Keratinocyte (primary cell): ENCODE data around the gene MS4A18. TPM values are rescaled to one million over a fixed set of nuclear protein-coding genes. Genes with fewer than 3 reads are reported as not detected.

Experiments used
- DNase-seq: peaks from one replicate; pipeline ENCODE4 v3.0.0-alpha.2; 2011; ENCODE audit warnings: low read depth, missing footprints, low spot score
- FAIRE-seq: peaks from 2 replicates; lab custom pipeline; 2011; peaks lifted over from hg19 to GRCh38; lab: Jason Lieb, UNC
- H2AFZ ChIP-seq: 2 replicates; pipeline ENCODE4 v1.6.0; 2012; ENCODE audit warnings: low read length, control low read depth, inconsistent platforms; ENCODE audit not compliant: control insufficient read depth
- H3K27ac ChIP-seq: 2 replicates; pipeline ENCODE4 v1.5.1; 2011; ENCODE audit warnings: low read length; ENCODE audit not compliant: control insufficient read depth, insufficient read depth
- H3K27me3 ChIP-seq: 3 replicates; pipeline ENCODE4 v1.6.0; 2011; ENCODE audit warnings: low read length; ENCODE audit not compliant: control insufficient read depth, insufficient read depth; ENCODE audit errors: extremely low read depth
- H3K36me3 ChIP-seq, 2 experiments: 2 replicates in 1 of 2; 3 replicates in 1 of 2; pipeline ENCODE4 v1.5.1; 2011; ENCODE audit warnings: low read length in 2 of 2, mild to moderate bottlenecking in 1 of 2; ENCODE audit not compliant: control insufficient read depth in 2 of 2, insufficient read depth in 2 of 2; ENCODE audit errors: extremely low read depth in 1 of 2
- H3K4me1 ChIP-seq: 3 replicates; pipeline ENCODE4 v1.5.1; 2011; ENCODE audit warnings: low read length; ENCODE audit not compliant: control insufficient read depth, insufficient read depth; ENCODE audit errors: extremely low read depth
- H3K4me2 ChIP-seq: 3 replicates; pipeline ENCODE4 v1.6.0; 2011; ENCODE audit warnings: low read depth, low read length; ENCODE audit not compliant: control insufficient read depth, insufficient read depth; ENCODE audit errors: extremely low read depth
- H3K4me3 ChIP-seq, 3 experiments: fragments of 200-600 bp in 1 of 3; sonication (generic) in 1 of 3; 2 replicates in 2 of 3; 3 replicates in 1 of 3; pipeline ENCODE4 v1.5.1; 2011 to 2016; ENCODE audit warnings: low read length in 3 of 3, mild to moderate bottlenecking in 3 of 3, control low read depth in 2 of 3, inconsistent platforms in 1 of 3, low read depth in 1 of 3, mixed read lengths in 1 of 3, mixed run types in 1 of 3, moderate library complexity in 1 of 3; ENCODE audit not compliant: control insufficient read depth in 2 of 3, insufficient read depth in 2 of 3; ENCODE audit errors: extremely low read depth in 1 of 3
- H3K79me2 ChIP-seq: 2 replicates; pipeline ENCODE4 v1.6.0; 2012; ENCODE audit warnings: low read length; ENCODE audit not compliant: control insufficient read depth, insufficient read depth
- H3K9ac ChIP-seq: 3 replicates; pipeline ENCODE4 v1.6.0; 2011; ENCODE audit warnings: low read length; ENCODE audit not compliant: control insufficient read depth, insufficient read depth; ENCODE audit errors: extremely low read depth
- H3K9me1 ChIP-seq: 3 replicates; pipeline ENCODE4 v1.6.0; 2011; ENCODE audit warnings: low read length; ENCODE audit not compliant: control insufficient read depth, insufficient read depth; ENCODE audit errors: extremely low read depth
- H3K9me3 ChIP-seq: 2 replicates; pipeline ENCODE4 v1.5.1; 2012; ENCODE audit warnings: low read depth, low read length; ENCODE audit not compliant: control insufficient read depth
- H4K20me1 ChIP-seq: 3 replicates; pipeline ENCODE4 v1.6.0; 2011; ENCODE audit warnings: low read length; ENCODE audit not compliant: control insufficient read depth, insufficient read depth; ENCODE audit errors: extremely low read depth
- EZH2 ChIP-seq: IDR thresholded peaks from one replicate; pipeline ENCODE4 v1.6.1; 2012; ENCODE audit warnings: inconsistent platforms, mild to moderate bottlenecking, low read length, moderate library complexity
- dilution Hi-C: fragments of 300-500 bp; cut with MboI; formaldehyde crosslinking; loops from one replicate; pipeline ENCODE4 v1.7.0; 2020; ENCODE audit warnings: low sequenced_read_pairs; ENCODE audit not compliant: extremely low pct_ligation_motif_present
- polyA plus RNA-seq, 5 experiments: library from polyadenylated mRNA; depleted of rRNA in 3 of 5; stranded (reverse) in 3 of 5; stranded (forward) in 1 of 5; unstranded in 1 of 5; fragments of >200 nt; gene quantifications; 1 replicate in 1 of 5; 2 replicates in 3 of 5; 3 replicates in 1 of 5; pipeline versions ENCODE4 v1.2.1 to v1.2.3, GENCODE V29; 2011 to 2012; ENCODE audit warnings: missing spikeins in 2 of 5, low read depth in 1 of 5, low replicate concordance in 1 of 5
- TF ChIP-seq, protein P1 (sequence below), 3 experiments: IDR thresholded peaks in 1 of 3; conservative IDR thresholded peaks in 1 of 3; optimal IDR thresholded peaks in 1 of 3; 2 replicates in 2 of 3; 3 replicates in 1 of 3; pipeline versions ENCODE3 to v1.5.1; 2011; ENCODE audit warnings: low read length in 3 of 3, mild to moderate bottlenecking in 3 of 3, moderate library complexity in 2 of 3, control low read depth in 1 of 3, inconsistent platforms in 1 of 3; ENCODE audit not compliant: insufficient read depth in 2 of 3; ENCODE audit errors: extremely low read depth in 1 of 3

Gene MS4A18
- polyA plus RNA-seq, 1 donor (not counting 4 experiments of a cell fraction or from before 2014, with no cell fraction given) = not detected

DNA sequence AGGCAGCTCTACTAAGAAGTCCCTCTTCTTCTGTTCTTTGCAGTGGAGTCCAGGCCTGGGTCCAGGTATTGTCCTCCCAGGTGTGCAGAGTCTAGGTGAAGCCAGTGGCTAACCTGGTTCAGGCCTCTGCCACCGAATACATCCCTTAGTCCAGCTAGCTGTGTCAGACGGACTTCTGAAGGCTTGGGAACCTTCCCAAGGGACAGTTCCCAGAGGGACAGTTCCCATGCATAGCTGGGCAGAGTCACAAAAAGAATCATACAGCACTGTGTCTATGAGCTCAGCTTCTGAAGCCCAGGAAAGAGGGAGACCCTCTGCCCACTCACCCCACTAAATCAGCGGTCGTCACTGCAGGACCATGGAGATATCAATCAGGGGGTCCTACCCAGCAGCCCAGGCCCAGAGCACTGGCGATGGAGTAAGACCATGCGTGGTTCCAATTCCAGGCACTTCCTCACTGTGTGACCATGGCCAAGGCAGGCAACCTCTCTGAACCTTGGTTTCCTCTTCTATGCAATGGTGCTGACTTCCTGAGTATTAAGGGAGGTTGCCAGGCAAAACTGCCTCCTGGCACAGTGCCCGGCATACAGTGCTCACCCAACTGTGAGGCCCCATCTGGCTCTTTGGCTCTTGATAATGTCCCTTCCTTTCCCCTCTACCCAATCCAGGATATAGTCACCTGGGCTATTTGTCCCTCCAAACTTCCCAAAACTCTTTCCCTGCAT lies 64.0 kb downstream of the MS4A18 start:
- H3K4me1 ChIP-seq = no peaks in the 10 kb centered on the region
- no peak overlapping the region for H2AFZ ChIP-seq
- H3K4me2 ChIP-seq = no peak overlapping the region
- no peak overlapping the region for H3K4me3 ChIP-seq
- TF ChIP-seq, protein P1, sequence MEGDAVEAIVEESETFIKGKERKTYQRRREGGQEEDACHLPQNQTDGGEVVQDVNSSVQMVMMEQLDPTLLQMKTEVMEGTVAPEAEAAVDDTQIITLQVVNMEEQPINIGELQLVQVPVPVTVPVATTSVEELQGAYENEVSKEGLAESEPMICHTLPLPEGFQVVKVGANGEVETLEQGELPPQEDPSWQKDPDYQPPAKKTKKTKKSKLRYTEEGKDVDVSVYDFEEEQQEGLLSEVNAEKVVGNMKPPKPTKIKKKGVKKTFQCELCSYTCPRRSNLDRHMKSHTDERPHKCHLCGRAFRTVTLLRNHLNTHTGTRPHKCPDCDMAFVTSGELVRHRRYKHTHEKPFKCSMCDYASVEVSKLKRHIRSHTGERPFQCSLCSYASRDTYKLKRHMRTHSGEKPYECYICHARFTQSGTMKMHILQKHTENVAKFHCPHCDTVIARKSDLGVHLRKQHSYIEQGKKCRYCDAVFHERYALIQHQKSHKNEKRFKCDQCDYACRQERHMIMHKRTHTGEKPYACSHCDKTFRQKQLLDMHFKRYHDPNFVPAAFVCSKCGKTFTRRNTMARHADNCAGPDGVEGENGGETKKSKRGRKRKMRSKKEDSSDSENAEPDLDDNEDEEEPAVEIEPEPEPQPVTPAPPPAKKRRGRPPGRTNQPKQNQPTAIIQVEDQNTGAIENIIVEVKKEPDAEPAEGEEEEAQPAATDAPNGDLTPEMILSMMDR (optimal IDR thresholded peaks at IDR 0.05 in 1 of 3, IDR thresholded peaks at IDR 0.05 in 1 of 3, conservative IDR thresholded peaks at IDR 0.05 in 1 of 3; ENCODE audit: extremely low read depth in 1 of 3, insufficient read depth in 2 of 3, low read length in 3 of 3) = no peak
- no peak for TF ChIP-seq EZH2
- H3K9me1 ChIP-seq = no peaks in the 10 kb centered on the region
- H3K27me3 ChIP-seq = peaks cover 3% of the 10 kb centered on the region
- H3K9me3 ChIP-seq = peaks cover 3% of the 10 kb centered on the region
- no peak for DNase-seq
- dilution Hi-C loops = no loop called here
- no peaks in the 10 kb centered on the region for H4K20me1 ChIP-seq
- no peak for FAIRE-seq
- no peak overlapping the region for H3K27ac ChIP-seq
- H3K79me2 ChIP-seq = no peaks in the 10 kb centered on the region
- H3K36me3 ChIP-seq = no peaks in the 10 kb centered on the region
- no peak overlapping the region for H3K9ac ChIP-seq

DNA sequence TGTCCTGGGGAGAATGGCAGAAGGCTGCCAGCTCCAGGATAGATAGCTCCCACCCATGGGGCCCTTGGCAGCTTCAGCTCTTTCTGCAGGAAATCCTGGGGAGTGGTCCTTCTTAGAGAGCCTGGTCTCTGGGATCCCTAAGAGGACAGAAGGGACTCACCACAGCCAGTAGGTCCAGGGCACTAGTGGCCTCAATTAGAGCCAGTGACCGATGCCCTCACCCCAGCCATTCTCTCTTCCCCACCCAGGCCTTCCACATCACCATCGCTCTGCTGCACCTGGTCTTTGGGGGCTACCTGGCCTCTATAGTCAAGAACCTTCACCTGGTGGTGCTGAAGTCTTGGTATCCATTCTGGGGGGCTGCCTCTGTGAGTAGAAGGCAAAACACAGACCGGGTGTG lies 66.2 kb downstream of the MS4A18 start:
- no peak overlapping the region for H3K27ac ChIP-seq
- no peaks in the 10 kb centered on the region for H3K4me1 ChIP-seq
- H2AFZ ChIP-seq = no peak overlapping the region
- no peaks in the 10 kb centered on the region for H3K27me3 ChIP-seq
- no peaks in the 10 kb centered on the region for H4K20me1 ChIP-seq
- no peaks in the 10 kb centered on the region for H3K9me1 ChIP-seq
- FAIRE-seq (no peak), DNase-seq (no peak)
- no peaks in the 10 kb centered on the region for H3K36me3 ChIP-seq
- H3K79me2 ChIP-seq = no peaks in the 10 kb centered on the region
- peaks cover 3% of the 10 kb centered on the region for H3K9me3 ChIP-seq
- H3K9ac ChIP-seq = no peak overlapping the region
- TF ChIP-seq EZH2 = no peak
- TF ChIP-seq, protein P1 (optimal IDR thresholded peaks at IDR 0.05 in 1 of 3, IDR thresholded peaks at IDR 0.05 in 1 of 3, conservative IDR thresholded peaks at IDR 0.05 in 1 of 3; ENCODE audit: extremely low read depth in 1 of 3, insufficient read depth in 2 of 3, low read length in 3 of 3) = no peak
- dilution Hi-C loops = no loop called here
- no peak overlapping the region for H3K4me2 ChIP-seq
- H3K4me3 ChIP-seq = no peak overlapping the region
